Measurements from ENCODE around the gene C20orf204.

C20orf204 gene

GRCh38 chr20:64035933-64036345 lies at the start of gene C20orf204:
Gene C20orf204, plus strand, starts transcription at chr20:64036182. Its CDS starts 142 bp downstream, at chr20:64036324.
- in situ Hi-C loops (cut with MboI; ENCODE audit: low sequenced_read_pairs, unreplicated experiment) = no loop called here

GRCh38 chr20:64000906-64001305 lies 35.1 kb upstream of the C20orf204 start:
- in situ Hi-C loops (cut with MboI; ENCODE audit: low sequenced_read_pairs, unreplicated experiment) = no loop called here
- no peak for DNase-seq (ENCODE audit: low spot score)
- no peak for TF ChIP-seq CTCF (IDR thresholded peaks at IDR 0.05; ENCODE audit: borderline replicate concordance, control extremely low read depth, extremely low read depth, insufficient read depth, missing control alignments)

More at GRCh38 chr20:64035933-64036345, at the start of gene C20orf204:
- DNase-seq (ENCODE audit: low spot score) = no peak
- no peak for TF ChIP-seq CTCF (IDR thresholded peaks at IDR 0.05; ENCODE audit: borderline replicate concordance, control extremely low read depth, extremely low read depth, insufficient read depth, missing control alignments)

GRCh38 chr20:64001607-64002011 lies 34.4 kb upstream of the C20orf204 start:
- in situ Hi-C loops (cut with MboI; ENCODE audit: low sequenced_read_pairs, unreplicated experiment) = no loop called here
- no peak for TF ChIP-seq CTCF (IDR thresholded peaks at IDR 0.05; ENCODE audit: borderline replicate concordance, control extremely low read depth, extremely low read depth, insufficient read depth, missing control alignments)
- DNase-seq (ENCODE audit: low spot score) = no peak

- DNase-seq (ENCODE audit: low spot score) = no peak
- in situ Hi-C loops (cut with MboI; ENCODE audit: low sequenced_read_pairs, unreplicated experiment) = no loop called here
- no peak for TF ChIP-seq CTCF (IDR thresholded peaks at IDR 0.05; ENCODE audit: borderline replicate concordance, control extremely low read depth, extremely low read depth, insufficient read depth, missing control alignments)
Observed at GRCh38 chr20:64003960-64004725, 31.8 kb upstream of the C20orf204 start.

- in situ Hi-C loops (cut with MboI; ENCODE audit: low sequenced_read_pairs, unreplicated experiment) = no loop called here
- TF ChIP-seq CTCF (IDR thresholded peaks at IDR 0.05; ENCODE audit: borderline replicate concordance, control extremely low read depth, extremely low read depth, insufficient read depth, missing control alignments) = no peak
- DNase-seq (ENCODE audit: low spot score) = no peak
Observed at GRCh38 chr20:64005394-64005793, 30.6 kb upstream of the C20orf204 start.

GRCh38 chr20:64006490-64006889 lies 29.5 kb upstream of the C20orf204 start:
- no peak for TF ChIP-seq CTCF (IDR thresholded peaks at IDR 0.05; ENCODE audit: borderline replicate concordance, control extremely low read depth, extremely low read depth, insufficient read depth, missing control alignments)
- in situ Hi-C loops (cut with MboI; ENCODE audit: low sequenced_read_pairs, unreplicated experiment) = no loop called here
- no peak for DNase-seq (ENCODE audit: low spot score)
